Left cardiac atrium (tissue), 4 donors: ENCODE data around the gene CFAP97. TPM values are rescaled to one million over a fixed set of nuclear protein-coding genes. Genes with fewer than 3 reads are reported as not detected.
A peak's percentile ranks its signal among the peaks of the same experiment; 100 is the strongest.
"Not testable (repeated sequence)": the region's sequence is repeated elsewhere in the genome, so short reads cannot be mapped to it uniquely, and the experiment has no call there.

Experiments
- ATAC-seq, 2 donors: fragments of 200-7000 bp; cut with Tn5 transposase; one replicate each; pipeline ENCODE4 v1.9.1; 2020; ENCODE audit warnings: mild to moderate bottlenecking in 2 of 2, moderate library complexity in 2 of 2
- DNase-seq: peaks from one replicate; pipeline ENCODE4 v3.0.0-alpha.2; 2020
- intact Hi-C, 2 donors: fragments of 100-400 bp; cut with DNase I; formaldehyde crosslinking; loops; one replicate each; pipeline versions ENCODE4 v1.14.1 to v1.15.1; 2022 to 2023
- total RNA-seq, 2 donors: library from RNA; stranded (reverse); fragmentation: NEBNext Ultra II Directional; extraction: Animal tissue kit (Norgen Biotek cat#: 25700); gene quantifications; one replicate each; pipeline ENCODE4 v1.2.1, GENCODE V29; 2021
- donor health status: DM: no; HTN: yes; CAD: no.
- donor health status: DM: no; HTN: yes; CAD: no; lungs with severe emphysema.
- donor health status: DM: yes; HTN: yes; CAD: no.
- donor health status: Dilated cardiomyopathy.

CFAP97 gene
- total RNA-seq, 2 donors from 2014 or later, result 16.8 to 25.9 TPM

DNA sequence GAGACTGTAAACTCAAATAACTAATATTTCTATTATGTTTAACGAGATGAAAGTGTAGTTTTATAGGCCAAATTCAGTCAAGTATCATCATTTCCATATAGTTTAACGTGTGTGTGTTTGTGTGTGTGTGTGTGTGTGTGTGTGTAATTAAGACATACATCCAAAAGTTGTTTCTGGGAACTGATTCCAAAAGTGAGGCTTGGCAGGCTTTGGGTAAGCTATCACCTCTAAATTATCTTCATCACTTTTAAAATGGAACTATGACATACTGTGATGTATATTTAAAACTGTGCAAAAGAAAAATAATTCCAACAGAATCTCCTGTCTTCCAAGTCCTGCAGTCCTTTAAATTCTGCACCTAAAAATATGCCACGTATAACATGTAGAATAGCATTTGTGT is 79.8 kb downstream of the CFAP97 start:
- intact Hi-C loops, result no loop called here
- ATAC-seq (no peak), DNase-seq (no peak)

DNA sequence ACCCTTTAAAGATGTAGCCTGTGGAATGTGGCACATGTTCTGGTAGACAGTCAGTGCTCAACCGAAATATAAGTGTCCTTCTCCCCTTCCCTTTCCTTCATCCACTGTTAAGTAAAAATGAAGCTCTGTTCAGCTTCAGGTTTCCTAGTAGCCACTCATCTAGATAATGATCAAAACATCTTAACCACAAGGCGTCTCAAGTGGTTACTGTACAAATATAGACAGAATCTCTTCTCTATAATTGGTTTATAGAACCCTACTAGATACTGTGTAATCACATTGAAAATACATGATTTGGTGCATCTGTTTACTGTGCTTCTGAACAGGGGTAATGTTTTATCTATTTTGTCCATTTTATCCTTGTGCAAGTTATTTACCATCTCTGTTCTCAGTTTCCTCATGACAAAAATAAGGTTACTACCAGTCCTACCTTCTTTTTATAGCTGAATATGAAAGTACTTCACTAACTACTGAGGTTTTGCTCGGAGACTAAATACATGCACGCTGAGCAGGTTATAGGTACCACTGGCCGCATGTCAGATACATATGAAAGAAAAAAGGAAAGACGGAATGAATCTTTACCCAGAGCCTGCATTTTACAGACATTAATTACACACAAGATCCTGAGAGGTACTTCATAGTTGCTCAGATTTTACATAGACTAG is 81.0 kb downstream of the CFAP97 start:
- DNase-seq (no peak), ATAC-seq (no peak)
- intact Hi-C loops, result no loop called here

DNA sequence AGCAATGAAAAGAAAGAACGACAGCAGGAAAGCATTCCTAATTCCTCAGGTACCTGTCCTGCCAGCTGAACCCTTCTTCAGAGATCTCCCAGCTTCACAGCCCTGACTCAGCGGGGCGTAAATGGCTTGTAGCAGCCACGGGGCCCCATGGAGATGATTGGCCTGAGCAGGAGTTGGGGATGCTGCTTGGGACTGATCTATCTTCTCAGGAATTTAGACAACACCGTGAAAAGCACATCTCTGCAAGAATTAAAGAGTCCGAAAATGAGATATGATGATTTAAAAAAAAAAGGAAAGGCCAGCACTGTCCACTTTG is 83.2 kb downstream of the CFAP97 start:
- ATAC-seq, result no peak
- intact Hi-C loops, result no loop called here
- DNase-seq, result no peak

DNA sequence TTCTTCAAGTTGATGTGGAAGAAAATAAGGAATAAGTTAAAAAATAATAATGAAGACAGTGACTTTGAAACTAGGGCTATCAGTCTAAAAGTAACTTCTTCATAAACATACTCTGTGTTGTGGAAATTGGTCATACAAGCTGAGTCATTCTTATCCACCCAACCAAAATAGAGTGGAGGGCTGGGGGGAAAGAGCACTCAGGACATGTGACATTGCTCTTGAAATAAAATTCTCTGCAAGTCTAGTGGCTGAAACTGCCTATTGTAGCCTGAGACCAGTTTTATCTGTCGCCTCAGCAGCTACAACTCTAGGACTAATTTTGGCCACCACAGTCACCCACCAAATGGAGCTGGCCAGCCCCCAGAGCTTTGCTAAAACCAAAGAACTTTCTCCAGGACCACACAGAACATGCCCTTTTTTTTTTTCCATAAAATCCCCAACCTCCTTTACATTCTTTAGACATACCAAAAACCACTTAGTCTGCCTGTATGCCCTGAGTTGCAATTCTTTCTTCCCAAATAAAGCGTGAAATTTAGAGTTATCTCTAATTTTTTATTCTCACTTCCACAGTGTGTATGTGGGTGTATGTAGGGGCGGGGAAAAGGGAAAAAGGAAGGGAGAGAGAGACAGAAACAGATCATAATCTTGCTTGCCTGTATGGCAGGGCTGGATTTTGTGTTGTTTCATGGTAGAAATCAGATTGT is 83.7 kb downstream of the CFAP97 start:
- intact Hi-C loops, result no loop called here
- no peak for DNase-seq
- ATAC-seq, result peak; percentile 62 to 79

DNA sequence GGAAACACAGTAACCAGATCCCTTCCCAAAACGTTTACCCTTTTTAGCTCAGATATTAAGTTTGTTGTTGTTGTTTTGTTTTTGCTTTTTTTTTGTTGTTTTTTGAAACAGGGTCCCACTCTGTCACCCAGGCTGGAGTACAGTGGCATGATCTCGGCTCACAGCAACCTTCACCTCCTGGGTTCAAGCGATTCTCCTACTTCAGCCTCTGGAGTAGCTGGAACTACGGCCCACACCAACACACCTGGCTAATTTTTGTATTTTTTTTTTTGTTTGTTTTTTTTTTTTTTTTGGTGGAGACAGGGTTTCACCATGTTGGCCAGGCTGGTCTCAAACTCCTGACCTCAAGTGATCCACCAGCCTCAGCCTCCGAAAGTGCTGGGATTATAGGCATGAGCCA is 84.3 kb downstream of the CFAP97 start:
- ATAC-seq, DNase-seq, intact Hi-C loops: not testable (repeated sequence)

DNA sequence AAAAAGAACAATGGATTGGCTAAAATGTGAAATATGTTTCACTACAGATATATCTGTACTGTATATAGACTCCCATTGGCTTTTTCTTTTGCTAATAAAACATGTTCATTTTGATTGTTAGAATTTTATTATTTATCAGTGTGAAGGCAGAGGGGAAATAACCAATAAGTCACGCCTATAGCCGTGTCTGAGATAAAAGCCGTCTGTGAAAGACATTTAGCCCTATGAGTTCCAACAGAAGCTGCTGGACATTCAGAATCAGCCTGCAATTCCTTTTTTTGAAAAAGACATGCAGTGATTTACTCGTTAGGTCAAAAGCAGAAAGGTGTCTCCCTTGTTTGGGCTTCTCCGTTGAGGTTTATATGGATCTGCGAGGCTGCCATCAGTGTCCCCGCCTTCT is 84.9 kb downstream of the CFAP97 start:
- intact Hi-C loops, result no loop called here
- no peak for DNase-seq
- no peak for ATAC-seq

DNA sequence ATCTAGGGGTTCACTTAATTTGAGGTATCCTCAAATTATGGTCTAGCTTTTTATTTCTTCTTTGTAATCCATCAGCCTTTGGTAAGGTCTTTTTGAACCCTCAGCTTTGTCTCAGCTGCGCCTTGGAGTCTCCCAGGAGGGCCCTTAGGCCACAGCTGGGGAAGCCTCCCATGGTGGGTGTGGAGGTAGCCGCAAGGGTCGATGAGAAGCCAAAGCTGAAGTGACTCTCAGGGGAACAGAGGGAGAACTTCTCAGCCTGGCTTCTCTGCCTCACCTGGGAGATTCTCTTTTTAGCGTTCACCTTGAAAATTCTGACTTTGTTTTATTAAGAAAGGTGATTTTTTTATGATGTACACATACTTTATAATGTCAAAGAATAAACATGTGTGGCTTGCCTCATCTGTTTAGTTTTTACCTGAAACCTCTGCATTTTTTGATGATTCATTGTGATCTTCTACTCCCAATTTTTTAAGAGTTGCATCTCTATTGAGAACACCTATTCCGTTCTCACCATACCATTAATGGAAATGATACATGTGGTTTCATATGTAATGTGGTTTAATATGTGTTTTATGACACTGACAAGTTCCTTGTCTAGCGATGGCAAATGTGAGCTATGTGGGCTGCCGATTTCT is 86.4 kb downstream of the CFAP97 start:
- DNase-seq (no peak), ATAC-seq (no peak)
- intact Hi-C loops, result no loop called here

DNA sequence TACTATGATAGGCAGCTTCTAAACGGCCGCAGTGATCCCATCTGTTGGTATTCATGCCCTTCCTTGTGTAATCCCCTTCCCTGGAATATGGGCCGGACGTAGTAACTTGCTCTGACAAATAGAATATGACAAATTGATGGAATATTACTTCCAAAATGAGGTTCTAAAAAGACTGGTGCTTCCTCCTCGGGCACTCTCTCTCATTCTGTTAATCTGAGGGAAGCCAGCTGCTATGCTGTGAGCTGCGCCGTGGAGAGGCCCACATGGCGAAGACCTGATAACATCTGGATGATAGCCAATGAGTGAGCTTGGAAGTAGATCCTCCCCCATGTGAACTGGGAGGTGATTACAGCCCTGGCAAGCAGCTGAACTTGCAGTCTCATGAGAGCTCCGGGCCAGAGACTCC is 88.0 kb downstream of the CFAP97 start:
- intact Hi-C loops, result no loop called here
- ATAC-seq, result peak; percentile 90 to 93
- DNase-seq, result peak; percentile 79

DNA sequence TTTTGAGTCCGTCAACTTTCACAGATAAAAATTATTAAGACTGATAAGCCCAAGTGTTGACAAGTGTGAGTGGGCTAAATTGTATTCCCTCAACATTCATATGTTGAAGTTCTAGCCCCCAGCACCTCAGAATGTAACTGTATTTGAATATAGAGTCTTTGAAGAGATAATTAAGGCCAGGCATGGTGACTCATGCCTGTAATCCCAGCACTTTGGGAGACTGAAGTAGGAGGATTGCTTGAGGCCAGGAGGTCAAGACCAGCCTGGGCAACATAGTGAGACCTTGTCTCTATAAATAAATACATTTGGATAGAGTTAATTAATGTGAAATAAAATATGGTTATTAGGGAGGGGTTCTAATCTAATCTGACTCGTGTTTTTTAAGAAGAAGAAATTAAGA is 90.5 kb downstream of the CFAP97 start:
- intact Hi-C loops, result no loop called here
- DNase-seq (no peak), ATAC-seq (peak in 1 of 2 donors; percentile 7)

DNA sequence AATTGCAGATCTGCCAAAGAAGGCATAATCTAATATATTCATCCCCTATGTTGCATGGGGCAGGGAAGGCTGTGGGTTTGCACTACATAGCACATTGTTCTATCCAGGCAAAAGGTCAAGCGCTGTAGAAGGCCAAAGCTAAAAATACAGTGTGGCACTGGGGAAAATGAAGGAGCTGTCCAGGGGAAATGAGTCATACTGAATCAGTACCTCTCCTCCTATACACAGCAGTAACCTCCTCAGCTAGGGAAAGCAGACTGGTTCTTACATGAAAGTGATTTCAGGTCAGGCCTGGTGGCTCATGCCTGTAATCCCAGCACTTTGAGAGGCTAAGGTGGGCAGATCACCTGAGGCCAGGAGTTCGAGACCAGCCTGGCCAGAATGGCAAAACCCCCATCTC is 91.7 kb downstream of the CFAP97 start:
- DNase-seq, result peak; percentile 59
- ATAC-seq, result peak; percentile 94 to 97
- intact Hi-C loops, result no loop called here

DNA sequence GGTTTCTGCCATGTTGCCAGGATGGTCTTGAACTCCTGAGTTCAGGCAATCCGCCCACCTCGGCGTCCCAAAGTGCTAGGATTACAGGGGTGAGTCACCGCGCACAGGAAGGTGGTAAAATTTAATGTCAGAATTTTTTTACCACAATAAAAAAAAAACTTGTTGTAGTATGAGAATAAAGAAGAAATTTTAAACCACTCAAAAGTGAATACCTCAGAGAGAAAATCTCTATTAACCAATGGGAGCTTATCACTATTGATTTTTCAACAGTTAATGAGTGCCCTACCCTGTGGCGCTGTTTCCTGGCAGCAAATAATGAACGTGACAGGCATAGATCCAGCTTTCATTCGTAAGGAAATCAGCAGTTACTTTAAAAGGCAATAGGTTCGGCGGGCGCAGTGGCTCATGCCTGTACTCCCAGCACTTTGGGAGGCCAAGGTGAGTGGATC is 93.4 kb downstream of the CFAP97 start:
- intact Hi-C loops, result no loop called here
- DNase-seq (no peak), ATAC-seq (no peak)

DNA sequence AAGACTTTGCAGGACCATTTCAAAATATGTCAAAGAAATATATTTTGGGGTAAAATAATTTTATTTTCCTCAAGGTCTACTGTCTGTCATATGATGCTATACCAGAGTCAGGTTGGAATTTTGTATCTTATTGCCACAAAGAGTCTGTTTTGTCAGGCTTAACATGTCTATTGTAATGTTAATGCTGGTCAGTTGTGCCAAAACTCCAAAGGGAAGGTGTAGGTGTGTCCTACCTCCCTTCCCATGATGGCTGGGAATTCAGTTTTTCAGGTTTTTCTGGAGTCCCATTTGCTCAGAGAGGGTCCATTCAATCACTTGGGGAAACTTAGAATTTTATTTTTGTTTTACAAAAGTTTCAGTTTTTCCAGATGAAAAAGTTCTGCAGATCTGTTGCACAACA is 94.1 kb downstream of the CFAP97 start:
- DNase-seq, result no peak
- ATAC-seq, result no peak
- intact Hi-C loops, result no loop called here

Other genes starting within 250 kb of the CFAP97 start
- gene HELT, start 185.5 kb downstream of the CFAP97 start, total RNA-seq, result not detected
- gene SLC25A4, start 60.7 kb downstream of the CFAP97 start, total RNA-seq, result 1,000 to 10,000 TPM; 1,198 to 1,507 TPM
- 10 to 100 TPM; 15.4 to 16.6 TPM for gene SNX25, start 5.6 kb upstream of the CFAP97 start, total RNA-seq
- 1 to 10 TPM; 1.7 to 1.9 TPM for gene LRP2BP, start 191.9 kb upstream of the CFAP97 start, total RNA-seq
- gene ANKRD37, start 192.8 kb upstream of the CFAP97 start, total RNA-seq, result 10 to 100 TPM; 12.4 TPM
- gene UFSP2, start 222.0 kb upstream of the CFAP97 start, total RNA-seq, result 10 to 100 TPM; 37.0 to 43.0 TPM